Fibroblast of lung (primary cell): ENCODE data around the gene SDR42E1. TPM values are rescaled to one million over a fixed set of nuclear protein-coding genes. Genes with fewer than 3 reads are reported as not detected.

ENCODE experiments used
- DNase-seq, 2 donors: peaks; one replicate each; pipeline versions ENCODE4 v3.0.0 to v3.0.0-alpha.2; 2010; ENCODE audit warnings: low read depth in 2 of 2
- H2AFZ ChIP-seq: 2 replicates; pipeline ENCODE4 v1.5.1; 2012; ENCODE audit warnings: low read length, control low read depth, inconsistent platforms
- H3K27ac ChIP-seq: 2 replicates; pipeline ENCODE4 v1.5.1; 2011; ENCODE audit warnings: low read length, control low read depth; ENCODE audit not compliant: insufficient read depth
- H3K27me3 ChIP-seq: 2 replicates; pipeline ENCODE4 v1.5.1; 2011; ENCODE audit warnings: mild to moderate bottlenecking, low read length; ENCODE audit not compliant: control insufficient read depth, insufficient read depth
- H3K36me3 ChIP-seq: 2 replicates; pipeline ENCODE4 v1.5.1; 2011; ENCODE audit warnings: low read length; ENCODE audit not compliant: control insufficient read depth, insufficient read depth
- H3K4me1 ChIP-seq: 2 replicates; pipeline ENCODE4 v1.5.1; 2011; ENCODE audit warnings: low read length; ENCODE audit not compliant: control insufficient read depth, insufficient read depth; ENCODE audit errors: extremely low read depth
- H3K4me2 ChIP-seq: 2 replicates; pipeline ENCODE4 v1.5.1; 2011; ENCODE audit warnings: low read length, control low read depth; ENCODE audit not compliant: insufficient read depth; ENCODE audit errors: extremely low read depth
- H3K4me3 ChIP-seq, 4 experiments: fragments of 200-600 bp in 1 of 4; sonication (generic) in 1 of 4; replicated peaks in 1 of 4; 2 replicates each; pipeline ENCODE4 v1.5.1; 2011 to 2016; ENCODE audit warnings: low read length in 4 of 4, low read depth in 3 of 4, mild to moderate bottlenecking in 3 of 4, control low read depth in 2 of 4, inconsistent platforms in 1 of 4, mixed read lengths in 1 of 4; ENCODE audit not compliant: insufficient read depth in 1 of 4; ENCODE audit errors: control extremely low read depth in 1 of 4
- H3K79me2 ChIP-seq: 2 replicates; pipeline ENCODE4 v1.5.1; 2012; ENCODE audit warnings: mild to moderate bottlenecking, low read length, inconsistent platforms; ENCODE audit not compliant: control insufficient read depth, insufficient read depth
- H3K9ac ChIP-seq: 2 replicates; pipeline ENCODE4 v1.5.1; 2011; ENCODE audit warnings: mild to moderate bottlenecking, low read length, control low read depth; ENCODE audit not compliant: insufficient read depth
- H3K9me3 ChIP-seq: 2 replicates; pipeline ENCODE4 v1.5.1; 2012; ENCODE audit warnings: low read depth, low read length; ENCODE audit not compliant: control insufficient read depth, insufficient read depth
- H4K20me1 ChIP-seq: 2 replicates; pipeline ENCODE4 v1.5.1; 2011; ENCODE audit warnings: low read length; ENCODE audit not compliant: control insufficient read depth, insufficient read depth; ENCODE audit errors: extremely low read depth
- EZH2 ChIP-seq: IDR thresholded peaks from 2 replicates; pipeline ENCODE4 v1.5.1; 2012; ENCODE audit warnings: low read length, control low read depth, mild to moderate bottlenecking; ENCODE audit errors: missing control alignments
- polyA plus RNA-seq, 2 donors: library from polyadenylated mRNA; depleted of rRNA in 1 of 2; stranded (reverse) in 1 of 2; unstranded in 1 of 2; fragments of >200 nt; gene quantifications; 2 replicates each; pipeline ENCODE4 v1.2.1, GENCODE V29; 2011 to 2012; ENCODE audit warnings: missing spikeins in 1 of 2
- total RNA-seq: library from RNA; depleted of rRNA; stranded (reverse); fragments of >200 nt; gene quantifications from 2 replicates; pipeline ENCODE4 v1.2.1, GENCODE V29; 2014
- TF ChIP-seq, protein P1 (sequence below), 2 donors: IDR thresholded peaks in 1 of 2; conservative IDR thresholded peaks in 1 of 2; 1 replicate in 1 of 2; 2 replicates in 1 of 2; pipeline ENCODE4 v1.5.1; 2011 to 2012; ENCODE audit warnings: low read length in 2 of 2, control low read depth in 1 of 2, inconsistent platforms in 1 of 2, low read depth in 1 of 2, mild to moderate bottlenecking in 1 of 2

Gene SDR42E1
- total and polyA plus RNA-seq, 2 donors (not counting 1 experiment from before 2014, with no cell fraction given): 1.0 to 1.8 TPM

- no peaks in the 10 kb centered on the region for H3K36me3 ChIP-seq
- no peak overlapping the region for H3K4me3 ChIP-seq
- no peaks in the 10 kb centered on the region for H3K9me3 ChIP-seq
- no peaks in the 10 kb centered on the region for H3K79me2 ChIP-seq
- H2AFZ ChIP-seq: no peak overlapping the region
- no peaks in the 10 kb centered on the region for H4K20me1 ChIP-seq
- no peak overlapping the region for H3K9ac ChIP-seq
- DNase-seq: peak in 1 of 2 donors; percentile 50
- no peaks in the 10 kb centered on the region for H3K27me3 ChIP-seq
- TF ChIP-seq, protein P1, sequence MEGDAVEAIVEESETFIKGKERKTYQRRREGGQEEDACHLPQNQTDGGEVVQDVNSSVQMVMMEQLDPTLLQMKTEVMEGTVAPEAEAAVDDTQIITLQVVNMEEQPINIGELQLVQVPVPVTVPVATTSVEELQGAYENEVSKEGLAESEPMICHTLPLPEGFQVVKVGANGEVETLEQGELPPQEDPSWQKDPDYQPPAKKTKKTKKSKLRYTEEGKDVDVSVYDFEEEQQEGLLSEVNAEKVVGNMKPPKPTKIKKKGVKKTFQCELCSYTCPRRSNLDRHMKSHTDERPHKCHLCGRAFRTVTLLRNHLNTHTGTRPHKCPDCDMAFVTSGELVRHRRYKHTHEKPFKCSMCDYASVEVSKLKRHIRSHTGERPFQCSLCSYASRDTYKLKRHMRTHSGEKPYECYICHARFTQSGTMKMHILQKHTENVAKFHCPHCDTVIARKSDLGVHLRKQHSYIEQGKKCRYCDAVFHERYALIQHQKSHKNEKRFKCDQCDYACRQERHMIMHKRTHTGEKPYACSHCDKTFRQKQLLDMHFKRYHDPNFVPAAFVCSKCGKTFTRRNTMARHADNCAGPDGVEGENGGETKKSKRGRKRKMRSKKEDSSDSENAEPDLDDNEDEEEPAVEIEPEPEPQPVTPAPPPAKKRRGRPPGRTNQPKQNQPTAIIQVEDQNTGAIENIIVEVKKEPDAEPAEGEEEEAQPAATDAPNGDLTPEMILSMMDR (conservative IDR thresholded peaks at IDR 0.05 in 1 of 2, IDR thresholded peaks at IDR 0.05 in 1 of 2; ENCODE audit: low read depth in 1 of 2, low read length in 2 of 2): no peak
- no peak for TF ChIP-seq EZH2
- H3K4me2 ChIP-seq: no peak overlapping the region
- peak overlapping the region; percentile 55 for H3K27ac ChIP-seq
- peaks cover 11% of the 10 kb centered on the region for H3K4me1 ChIP-seq
Measured at GRCh38 chr16:82044585-82044911, 33.3 kb upstream of the SDR42E1 start.

- Histone ChIP-seq H3K9me3 (no peaks in the 10 kb centered on the region), H3K27ac (peak overlapping the region; percentile 55), H3K4me1 (peaks cover 11% of the 10 kb centered on the region), H3K4me3 (no peak overlapping the region), H4K20me1 (no peaks in the 10 kb centered on the region), H3K4me2 (no peak overlapping the region), H3K36me3 (no peaks in the 10 kb centered on the region), H3K27me3 (no peaks in the 10 kb centered on the region), H3K9ac (no peak overlapping the region), H3K79me2 (no peaks in the 10 kb centered on the region), H2AFZ (no peak overlapping the region)
- peak; percentile 62 to 99 for DNase-seq
- TF ChIP-seq EZH2: no peak
- TF ChIP-seq, protein P1 (conservative IDR thresholded peaks at IDR 0.05 in 1 of 2, IDR thresholded peaks at IDR 0.05 in 1 of 2; ENCODE audit: low read depth in 1 of 2, low read length in 2 of 2): no peak
Measured at GRCh38 chr16:82043680-82044584, 32.7 kb upstream of the SDR42E1 start.

DNA sequence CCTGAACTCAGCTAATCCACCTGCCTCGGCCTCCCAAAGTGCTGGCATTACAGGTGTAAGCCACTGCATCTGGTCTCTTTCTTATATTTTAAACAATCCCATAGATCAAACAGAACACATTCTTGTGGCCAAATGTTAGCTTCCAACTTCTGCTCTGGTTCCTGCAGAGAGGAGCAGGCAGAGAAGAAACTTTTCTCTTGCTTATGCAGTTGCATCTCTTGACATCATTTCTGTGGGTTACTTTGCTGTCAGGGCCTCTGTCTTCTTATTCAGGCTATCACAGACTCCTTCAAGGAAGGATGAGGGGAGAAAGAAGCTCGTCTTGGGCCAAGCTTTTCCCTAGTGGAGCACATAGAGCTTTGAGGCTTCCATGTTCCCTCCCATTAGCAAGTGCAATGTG is 31.6 kb upstream of the SDR42E1 start:
- H3K79me2 ChIP-seq: no peaks in the 10 kb centered on the region
- H3K9me3 ChIP-seq: no peaks in the 10 kb centered on the region
- peaks cover 11% of the 10 kb centered on the region for H3K4me1 ChIP-seq
- no peak overlapping the region for H3K4me3 ChIP-seq
- TF ChIP-seq, protein P1 (conservative IDR thresholded peaks at IDR 0.05 in 1 of 2, IDR thresholded peaks at IDR 0.05 in 1 of 2; ENCODE audit: low read depth in 1 of 2, low read length in 2 of 2): no peak
- TF ChIP-seq EZH2: no peak
- no peak overlapping the region for H3K9ac ChIP-seq
- no peaks in the 10 kb centered on the region for H4K20me1 ChIP-seq
- DNase-seq: peak in 1 of 2 donors; percentile 68
- H3K4me2 ChIP-seq: no peak overlapping the region
- no peaks in the 10 kb centered on the region for H3K27me3 ChIP-seq
- no peak overlapping the region for H2AFZ ChIP-seq
- no peaks in the 10 kb centered on the region for H3K36me3 ChIP-seq
- no peak overlapping the region for H3K27ac ChIP-seq
